Mesendoderm (in vitro differentiated cells): Measurements from ENCODE around the gene FBLIM1. TPM values are rescaled to one million over a fixed set of nuclear protein-coding genes. Genes with fewer than 3 reads are reported as not detected.
A peak's percentile ranks its signal among the peaks of the same experiment; 100 is the strongest.

Source experiments
- DNase-seq: peaks from one replicate; pipeline ENCODE4 v3.0.0; 2013
- H2AK5ac ChIP-seq: 2 replicates; pipeline ENCODE4 v1.6.1; 2013; ENCODE audit warnings: low read length, inconsistent platforms
- H2BK120ac ChIP-seq: 2 replicates; pipeline ENCODE4 v1.6.1; 2013; ENCODE audit warnings: low read depth, mild to moderate bottlenecking, low read length, moderate library complexity, mixed read lengths
- H2BK15ac ChIP-seq: replicated peaks from 2 replicates; pipeline ENCODE4 v1.6.1; 2013; ENCODE audit warnings: low read depth, mild to moderate bottlenecking, moderate library complexity
- H2BK5ac ChIP-seq: 2 replicates; pipeline ENCODE4 v1.6.1; 2013; ENCODE audit warnings: low read length, inconsistent platforms
- H3K18ac ChIP-seq: 2 replicates; pipeline ENCODE4 v1.6.1; 2013; ENCODE audit warnings: mild to moderate bottlenecking, low read length, mixed read lengths
- H3K23ac ChIP-seq: one replicate; pipeline ENCODE4 v1.6.1; 2013; ENCODE audit warnings: low read length
- H3K27ac ChIP-seq: 2 replicates; pipeline ENCODE4 v1.5.1; 2013; ENCODE audit warnings: low read depth, mild to moderate bottlenecking, inconsistent platforms, low read length, moderate library complexity
- H3K27me3 ChIP-seq: 2 replicates; pipeline ENCODE4 v1.6.1; 2013; ENCODE audit warnings: low read length, control low read depth, mild to moderate bottlenecking, inconsistent platforms; ENCODE audit not compliant: insufficient read depth, poor library complexity
- H3K36me3 ChIP-seq: 2 replicates; pipeline ENCODE4 v1.6.1; 2013; ENCODE audit warnings: low read length, inconsistent platforms; ENCODE audit not compliant: control insufficient read depth, insufficient read depth
- H3K4ac ChIP-seq: one replicate; pipeline ENCODE4 v1.6.1; 2013; ENCODE audit warnings: low read depth, mild to moderate bottlenecking, low read length, moderate library complexity
- H3K4me1 ChIP-seq: 2 replicates; pipeline ENCODE4 v1.6.1; 2013; ENCODE audit warnings: low read depth, low read length, inconsistent platforms; ENCODE audit not compliant: control insufficient read depth
- H3K4me2 ChIP-seq: 2 replicates; pipeline ENCODE4 v1.6.1; 2013; ENCODE audit warnings: low read length
- H3K4me3 ChIP-seq: 2 replicates; pipeline ENCODE4 v1.5.1; 2013; ENCODE audit warnings: mild to moderate bottlenecking, low read length
- H3K56ac ChIP-seq: one replicate; pipeline ENCODE4 v1.6.1; 2013; ENCODE audit warnings: low read length
- H3K79me1 ChIP-seq: 2 replicates; pipeline ENCODE4 v1.6.1; 2013; ENCODE audit warnings: low read length, inconsistent platforms
- H3K79me2 ChIP-seq: 2 replicates; pipeline ENCODE4 v1.6.1; 2013; ENCODE audit warnings: mild to moderate bottlenecking, low read length; ENCODE audit not compliant: control insufficient read depth, insufficient read depth
- H3K9ac ChIP-seq: 2 replicates; pipeline ENCODE4 v1.6.1; 2013; ENCODE audit warnings: low read length, inconsistent platforms
- H4K5ac ChIP-seq: one replicate; pipeline ENCODE4 v1.6.1; 2013; ENCODE audit warnings: low read length
- H4K8ac ChIP-seq: one replicate; pipeline ENCODE4 v1.6.1; 2013; ENCODE audit warnings: low read depth, mild to moderate bottlenecking, control low read depth, low read length, moderate library complexity
- WGBS: extraction: QIAGEN DNeasy Blood & Tissue Kit; methylation state at CpG from one replicate; pipeline ENCODE4 v1.1.7; 2013; ENCODE audit warnings: low lambda C conversion rate, missing lambda C conversion rate; ENCODE audit not compliant: insufficient coverage; ENCODE audit errors: extremely low coverage; 5-methylcytosine and 5-hydroxymethylcytosine counted together
- polyA plus RNA-seq, 2 experiments: library from polyadenylated mRNA; stranded (reverse); fragments of 200-250 nt; gene quantifications; one replicate each; pipeline ENCODE4 v1.2.3, GENCODE V29; 2013

The FBLIM1 gene
- 54.2 TPM for polyA plus RNA-seq (2013, experiment 1 of 2)
- polyA plus RNA-seq (2013, experiment 2 of 2) = 56.7 TPM

GRCh38 chr1:15758343-15758931 lies at the start of gene FBLIM1:
Gene FBLIM1, plus strand, starts transcription at chr1:15758795. Its CDS starts 6,189 bp downstream, at chr1:15764984.
- peak within 1 kb of the TSS; percentile 76 for H2BK15ac ChIP-seq

GRCh38 chr1:15709226-15709625 lies 49.4 kb upstream of the FBLIM1 start:
- H3K27ac ChIP-seq = no peak overlapping the region
- WGBS = no CpG with 5 or more reads among the region's 4 CpGs
- no peak for DNase-seq
- H3K36me3 ChIP-seq = peaks cover 1% of the 10 kb centered on the region
- no peak overlapping the region for H2AK5ac ChIP-seq
- no peaks in the 10 kb centered on the region for H3K4me1 ChIP-seq
- no peak overlapping the region for H3K18ac ChIP-seq
- peaks cover 4% of the 10 kb centered on the region for H3K79me2 ChIP-seq
- no peak overlapping the region for H3K9ac ChIP-seq
- H3K4me2 ChIP-seq = no peak overlapping the region
- H4K5ac ChIP-seq = no peak overlapping the region
- H2BK120ac ChIP-seq = no peak overlapping the region
- no peak overlapping the region for H2BK5ac ChIP-seq
- H4K8ac ChIP-seq = no peak overlapping the region
- H3K4ac ChIP-seq = no peak overlapping the region
- no peak overlapping the region for H3K23ac ChIP-seq
- no peak overlapping the region for H3K56ac ChIP-seq
- H3K4me3 ChIP-seq = no peak overlapping the region
- no peaks in the 10 kb centered on the region for H3K27me3 ChIP-seq
- peaks cover 16% of the 10 kb centered on the region for H3K79me1 ChIP-seq
- no peak overlapping the region for H2BK15ac ChIP-seq

More at GRCh38 chr1:15758343-15758931, at the start of gene FBLIM1:
- Histone ChIP-seq H2AK5ac (no peak within 1 kb of the TSS), H4K8ac (peak within 1 kb of the TSS; percentile 3), H4K5ac (no peak within 1 kb of the TSS), H3K4ac (peak within 1 kb of the TSS; percentile 97), H3K79me1 (peaks cover 9% of the 10 kb centered on the region), H3K79me2 (peaks cover 32% of the 10 kb centered on the region), H3K4me1 (peaks cover 10% of the 10 kb centered on the region), H2BK120ac (peak within 1 kb of the TSS; percentile 89), H3K4me3 (peak within 1 kb of the TSS; percentile 74), H2BK5ac (no peak within 1 kb of the TSS), H3K27ac (peak within 1 kb of the TSS; percentile 88), H3K36me3 (no peaks in the 10 kb centered on the region), H3K9ac (peak within 1 kb of the TSS; percentile 98), H3K56ac (peak within 1 kb of the TSS; percentile 86), H3K4me2 (peak within 1 kb of the TSS; percentile 70), H3K27me3 (no peaks in the 10 kb centered on the region), H3K18ac (peak within 1 kb of the TSS; percentile 98), H3K23ac (peak within 1 kb of the TSS; percentile 97)
- DNase-seq = peak; percentile 74
- no CpG with 5 or more reads among the region's 58 CpGs for WGBS

GRCh38 chr1:15712168-15712567 lies 46.4 kb upstream of the FBLIM1 start:
- Histone ChIP-seq H3K18ac (no peak overlapping the region), H3K27me3 (no peaks in the 10 kb centered on the region), H2BK15ac (no peak overlapping the region), H3K4me3 (no peak overlapping the region), H3K23ac (no peak overlapping the region), H4K5ac (no peak overlapping the region), H3K4me2 (no peak overlapping the region), H2BK5ac (no peak overlapping the region), H2BK120ac (no peak overlapping the region), H4K8ac (no peak overlapping the region), H3K9ac (no peak overlapping the region), H3K27ac (no peak overlapping the region), H3K56ac (no peak overlapping the region), H3K79me2 (peaks cover 4% of the 10 kb centered on the region), H3K79me1 (peaks cover 14% of the 10 kb centered on the region), H2AK5ac (no peak overlapping the region), H3K4ac (no peak overlapping the region), H3K36me3 (peaks cover 2% of the 10 kb centered on the region), H3K4me1 (no peaks in the 10 kb centered on the region)
- no CpG with 5 or more reads among the region's 4 CpGs for WGBS
- no peak for DNase-seq

DNA sequence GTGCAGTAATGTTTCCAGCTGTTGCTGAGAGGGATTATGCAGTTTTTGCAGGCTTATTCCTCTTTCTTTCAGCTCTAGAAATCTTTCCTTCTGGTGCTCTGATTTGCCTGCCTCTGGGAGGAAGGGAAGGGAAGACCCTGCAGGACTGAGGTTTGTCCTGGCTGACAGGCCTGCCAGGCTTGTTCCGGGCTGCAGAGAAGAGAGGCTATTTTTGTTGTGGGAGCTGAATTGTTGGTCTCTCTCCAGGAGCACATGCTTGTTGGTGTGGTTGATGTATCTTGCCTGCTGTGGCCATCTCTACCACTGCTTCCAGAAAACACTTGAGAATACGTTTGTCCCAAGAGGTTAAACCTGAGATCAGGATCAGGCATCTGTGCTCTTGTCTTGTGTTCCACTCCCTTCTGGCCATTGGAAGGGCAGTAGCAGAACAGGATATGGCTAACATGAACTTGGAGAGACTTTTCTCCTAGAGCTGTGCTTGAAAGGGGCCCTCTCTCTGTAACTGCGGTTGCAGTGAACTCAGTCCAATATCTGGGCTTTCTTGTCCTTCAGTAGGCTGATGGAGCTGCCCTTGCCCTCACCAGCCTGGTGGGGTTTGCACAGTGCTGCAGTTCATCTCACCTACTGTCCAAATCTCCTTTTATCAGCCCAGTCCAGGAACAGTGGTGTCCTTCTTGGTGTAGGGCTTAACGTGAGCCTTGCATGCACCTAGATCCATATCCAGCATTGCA lies 44.0 kb upstream of the FBLIM1 start:
- DNase-seq = no peak
- no CpG with 5 or more reads among the region's 4 CpGs for WGBS
- H3K79me1 ChIP-seq = peaks cover 7% of the 10 kb centered on the region

GRCh38 chr1:15717418-15718125 lies 41.0 kb upstream of the FBLIM1 start:
- Histone ChIP-seq H3K56ac (no peak overlapping the region), H3K36me3 (peaks cover 6% of the 10 kb centered on the region), H3K23ac (no peak overlapping the region), H3K4me2 (no peak overlapping the region), H3K27me3 (no peaks in the 10 kb centered on the region), H3K9ac (no peak overlapping the region), H3K4ac (no peak overlapping the region), H3K27ac (no peak overlapping the region), H2AK5ac (no peak overlapping the region), H3K18ac (no peak overlapping the region), H2BK120ac (no peak overlapping the region), H2BK15ac (no peak overlapping the region), H3K4me1 (no peaks in the 10 kb centered on the region), H2BK5ac (no peak overlapping the region), H3K79me1 (peaks cover 6% of the 10 kb centered on the region), H4K5ac (no peak overlapping the region), H3K4me3 (no peak overlapping the region), H3K79me2 (no peaks in the 10 kb centered on the region), H4K8ac (no peak overlapping the region)
- DNase-seq = no peak
- no CpG with 5 or more reads among the region's 11 CpGs for WGBS

More for the DNA sequence above, 44.0 kb upstream of the FBLIM1 start:
- Histone ChIP-seq H3K4me1 (no peaks in the 10 kb centered on the region), H3K18ac (no peak overlapping the region), H3K27ac (no peak overlapping the region), H3K79me2 (no peaks in the 10 kb centered on the region), H4K8ac (no peak overlapping the region), H3K4me3 (no peak overlapping the region), H3K56ac (no peak overlapping the region), H2AK5ac (no peak overlapping the region), H3K36me3 (peaks cover 2% of the 10 kb centered on the region), H3K4ac (no peak overlapping the region), H2BK5ac (no peak overlapping the region), H3K27me3 (no peaks in the 10 kb centered on the region), H3K4me2 (no peak overlapping the region), H3K9ac (no peak overlapping the region), H3K23ac (no peak overlapping the region), H4K5ac (no peak overlapping the region), H2BK120ac (no peak overlapping the region), H2BK15ac (no peak overlapping the region)
